GM21423 (cell line): ENCODE data around the gene CDPF1.

Source experiments
- ATAC-seq: cut with Tn5 transposase; IDR thresholded peaks from one replicate; pipeline ENCODE4 v1.9.1; 2021; ENCODE audit warnings: mild to moderate bottlenecking, moderate library complexity; ENCODE audit not compliant: unreplicated experiment

The CDPF1 gene

GRCh38 chr22:46250035-46250782 lies at the start of gene CDPF1:
TSS of gene CDPF1 (minus strand) at chr22:46250293. CDS start at chr22:46248284, 2,009 bp downstream.
- peak; percentile 83 for ATAC-seq

- ATAC-seq, result no peak
Measured at GRCh38 chr22:46299101-46299500, 49.0 kb upstream of the CDPF1 start.

- peak; percentile 16 for ATAC-seq
Measured at GRCh38 chr22:46297151-46297812, 47.2 kb upstream of the CDPF1 start.

- peak; percentile 91 for ATAC-seq
Measured at GRCh38 chr22:46296257-46297150, 46.4 kb upstream of the CDPF1 start, which contains the start of gene GTSE1. TSS of gene GTSE1 (plus strand) at chr22:46296870. CDS start at chr22:46297401, 531 bp downstream.

- no peak for ATAC-seq
Measured at GRCh38 chr22:46295277-46295971, 45.3 kb upstream of the CDPF1 start.

GRCh38 chr22:46294784-46295183 lies 44.7 kb upstream of the CDPF1 start:
- ATAC-seq, result no peak

- no peak for ATAC-seq
Measured at GRCh38 chr22:46293577-46294260, 43.6 kb upstream of the CDPF1 start.

- no peak for ATAC-seq
Measured at GRCh38 chr22:46292732-46293131, 42.6 kb upstream of the CDPF1 start.

GRCh38 chr22:46292173-46292572 lies 42.1 kb upstream of the CDPF1 start:
- ATAC-seq, result no peak

- ATAC-seq, result no peak
Measured at GRCh38 chr22:46290843-46291785, 41.0 kb upstream of the CDPF1 start.

- ATAC-seq, result no peak
Measured at GRCh38 chr22:46290121-46290842, 40.2 kb upstream of the CDPF1 start.

GRCh38 chr22:46289244-46289891 lies 39.3 kb upstream of the CDPF1 start:
- no peak for ATAC-seq

- no peak for ATAC-seq
Measured at GRCh38 chr22:46288846-46289243, 38.8 kb upstream of the CDPF1 start.

- peak; percentile 74 for ATAC-seq
Measured at GRCh38 chr22:46287873-46288751, 38.0 kb upstream of the CDPF1 start.

GRCh38 chr22:46286941-46287872 lies 37.1 kb upstream of the CDPF1 start:
- no peak for ATAC-seq

- ATAC-seq, result no peak
Measured at GRCh38 chr22:46286006-46286405, 35.9 kb upstream of the CDPF1 start.
